GM21367 (cell line): ENCODE data around the gene CAPZB.

Experiments used
- ATAC-seq: cut with Tn5 transposase; IDR thresholded peaks from one replicate; pipeline ENCODE4 v1.9.1; 2021; ENCODE audit not compliant: unreplicated experiment

The CAPZB gene

GRCh38 chr1:19432943-19433718, 52.2 kb downstream of the CAPZB start:
- no peak for ATAC-seq

- ATAC-seq = no peak
These were observed 54.9 kb downstream of the CAPZB start for GRCh38 chr1:19430121-19431068.

GRCh38 chr1:19429611-19430010, 55.7 kb downstream of the CAPZB start:
- ATAC-seq = no peak

- ATAC-seq = no peak
These were observed 58.1 kb downstream of the CAPZB start for GRCh38 chr1:19427087-19427781.

GRCh38 chr1:19426294-19427086, 58.8 kb downstream of the CAPZB start:
- ATAC-seq = no peak

- no peak for ATAC-seq
These were observed 59.6 kb downstream of the CAPZB start for GRCh38 chr1:19425646-19426239.

GRCh38 chr1:19424651-19425570, 60.4 kb downstream of the CAPZB start:
- no peak for ATAC-seq

- ATAC-seq = no peak
These were observed 62.2 kb downstream of the CAPZB start for GRCh38 chr1:19423130-19423529.

GRCh38 chr1:19421365-19421764, 64.0 kb downstream of the CAPZB start:
- no peak for ATAC-seq

- no peak for ATAC-seq
These were observed 64.7 kb downstream of the CAPZB start for GRCh38 chr1:19420606-19421005.

- ATAC-seq = no peak
These were observed 65.6 kb downstream of the CAPZB start for GRCh38 chr1:19419691-19420090.

GRCh38 chr1:19418503-19418971, 66.8 kb downstream of the CAPZB start:
- no peak for ATAC-seq

- ATAC-seq = no peak
These were observed 68.3 kb downstream of the CAPZB start for GRCh38 chr1:19416921-19417470.

GRCh38 chr1:19416145-19416544, 69.2 kb downstream of the CAPZB start:
- no peak for ATAC-seq

GRCh38 chr1:19414515-19415121, 70.7 kb downstream of the CAPZB start:
- ATAC-seq = no peak

- no peak for ATAC-seq
These were observed 71.3 kb downstream of the CAPZB start for GRCh38 chr1:19413999-19414398.

GRCh38 chr1:19412654-19413053, 72.7 kb downstream of the CAPZB start:
- ATAC-seq = no peak

- ATAC-seq = no peak
These were observed 73.7 kb downstream of the CAPZB start for GRCh38 chr1:19411612-19412011.
